Breast epithelium (tissue), 3 donors: ENCODE data around the gene TTC38.
A peak's percentile ranks its signal among the peaks of the same experiment; 100 is the strongest.

Experiments
- CTCF ChIP-seq, 3 donors: fragments of 450-650 bp; IDR thresholded peaks; one replicate each; pipeline ENCODE4 v1.5.1; 2016 to 2017; ENCODE audit warnings: antibody characterized with exemption in 3 of 3, mild to moderate bottlenecking in 3 of 3, moderate library complexity in 3 of 3
- POLR2A ChIP-seq: fragments of 450-650 bp; IDR thresholded peaks from one replicate; pipeline ENCODE4 v1.6.1; 2016; ENCODE audit warnings: antibody characterized with exemption, mild to moderate bottlenecking, moderate library complexity
- POLR2AphosphoS5 ChIP-seq, 3 donors: sonication (generic); formaldehyde crosslinking; IDR thresholded peaks; one replicate each; pipeline ENCODE4 v1.6.1; 2017; ENCODE audit warnings: antibody characterized with exemption in 3 of 3

GRCh38 chr22:46262449-46263215, 5.2 kb upstream of the TTC38 start:
- TF ChIP-seq CTCF (IDR thresholded peaks at IDR 0.05) (no peak), POLR2AphosphoS5 (IDR thresholded peaks at IDR 0.05) (peak in 1 of 3 donors; percentile 19), POLR2A (no peak)
